Stimulated activated CD4-positive, alpha-beta T cell treated with anti-CD3 and anti-CD28 coated beads, Interleukin-1b, Interleukin-23, amount 100 ng/mL, for 24 hours (primary cell): ENCODE measurements around the gene COL10A1.
"Not testable (repeated sequence)": the region's sequence is repeated elsewhere in the genome, so short reads cannot be mapped to it uniquely, and the experiment has no call there.

ENCODE experiments used
- DNase-seq, 4 experiments: peaks; one replicate each; pipeline ENCODE4 v3.0.0-alpha.2; 2020; ENCODE audit warnings: low read depth in 4 of 4, low spot score in 1 of 4

COL10A1 gene

DNA sequence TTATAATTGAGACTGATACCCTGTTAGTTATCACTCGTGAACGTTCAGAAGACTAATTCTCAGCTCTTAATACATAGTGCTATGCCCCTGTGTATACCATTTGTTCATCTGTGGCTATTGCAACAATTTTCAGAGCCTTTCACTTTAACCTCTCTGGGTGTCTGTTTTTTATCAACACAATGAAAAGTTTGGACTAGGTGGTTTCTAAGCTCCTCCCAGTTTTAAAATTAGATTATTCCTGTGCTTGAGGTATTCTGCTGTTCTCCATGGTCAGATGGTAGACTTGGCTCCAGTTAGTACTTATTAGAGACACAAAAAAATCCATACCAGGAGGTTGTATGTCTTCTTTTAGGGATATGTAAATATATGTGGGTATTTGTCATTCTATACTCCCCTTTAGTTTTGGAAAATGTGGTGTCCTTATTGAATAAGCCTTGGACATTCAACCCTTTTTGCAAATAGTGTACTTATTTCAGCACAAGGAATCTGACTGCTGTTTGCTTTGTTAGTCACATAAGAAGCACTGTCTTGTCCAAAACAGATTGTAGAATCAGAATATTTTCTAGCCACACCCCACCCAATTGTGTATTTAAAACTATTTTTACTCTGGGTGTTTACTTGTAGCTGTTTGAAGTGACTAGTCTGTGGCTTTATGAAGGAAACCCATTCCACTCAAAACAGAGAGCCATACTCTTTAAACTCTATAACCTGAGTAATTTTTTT is 2.0 kb upstream of the COL10A1 start:
- no peak for DNase-seq

GRCh38 chr6:116120430-116120829 is 5.5 kb downstream of the COL10A1 start:
- DNase-seq: no peak

DNA sequence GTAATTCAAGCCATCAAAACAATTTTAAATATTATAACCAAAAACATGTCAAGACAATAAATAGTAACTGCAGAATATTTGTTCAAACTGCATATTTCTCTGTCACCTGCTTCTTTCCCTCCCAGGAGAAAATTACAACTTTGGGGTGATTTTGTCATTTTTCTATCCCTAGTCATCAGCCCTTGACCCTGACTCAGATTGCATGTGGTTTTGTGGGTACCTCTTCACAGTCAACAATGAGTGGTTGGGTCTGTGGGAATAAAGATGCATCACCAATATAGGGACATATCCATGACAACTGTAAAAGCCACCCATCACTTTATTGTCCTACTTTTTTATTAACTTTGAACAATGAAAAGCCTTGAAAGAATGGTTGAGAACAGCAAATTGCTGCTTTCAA is 7.3 kb downstream of the COL10A1 start:
- DNase-seq: no peak

GRCh38 chr6:116115781-116116180 is 10.2 kb downstream of the COL10A1 start:
- no peak for DNase-seq

DNA sequence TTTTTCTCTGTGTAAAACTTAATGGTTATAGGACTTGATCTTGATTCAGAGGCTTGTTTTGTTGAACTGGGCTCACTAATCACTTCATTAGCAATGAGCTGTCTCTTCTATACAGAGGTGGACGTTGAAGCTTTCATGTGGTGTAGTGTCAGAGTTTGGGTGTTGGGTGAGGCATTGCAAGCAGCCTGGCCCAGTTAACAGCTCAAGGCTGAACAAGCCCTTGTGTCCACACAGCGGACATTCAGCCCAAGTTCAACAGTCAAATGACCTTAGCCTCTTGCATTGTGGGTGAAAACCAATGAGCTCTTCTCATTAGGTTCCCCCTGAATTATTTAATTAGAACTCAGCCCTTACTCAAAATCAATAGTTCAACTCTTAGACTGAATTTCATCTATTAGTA is 12.5 kb downstream of the COL10A1 start:
- DNase-seq: no peak

GRCh38 chr6:116111552-116112528 is 14.1 kb downstream of the COL10A1 start:
- DNase-seq: no peak

GRCh38 chr6:116108836-116109235 is 17.1 kb downstream of the COL10A1 start:
- no peak for DNase-seq

DNA sequence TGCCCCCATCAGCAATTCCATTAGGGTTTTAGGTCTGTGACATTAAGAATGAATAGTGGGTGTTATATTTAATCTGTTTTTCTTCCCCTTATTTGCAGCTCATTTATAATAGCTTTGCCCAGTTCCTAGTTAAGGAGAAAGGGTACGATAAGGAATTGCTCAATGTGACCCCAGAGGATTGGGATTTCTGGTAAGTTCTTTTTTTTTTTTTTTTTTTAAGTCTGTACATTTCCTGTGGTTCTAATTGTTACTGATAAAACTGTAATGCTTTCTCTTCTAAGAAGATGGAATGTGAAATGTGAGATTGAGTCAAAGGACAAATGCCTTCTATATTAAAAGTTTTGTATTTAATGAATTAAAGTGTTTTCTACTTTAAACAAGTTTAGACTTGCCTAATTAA is 19.8 kb downstream of the COL10A1 start:
- DNase-seq: no peak

- DNase-seq: no peak
Observed at GRCh38 chr6:116105247-116105646, 20.7 kb downstream of the COL10A1 start.

DNA sequence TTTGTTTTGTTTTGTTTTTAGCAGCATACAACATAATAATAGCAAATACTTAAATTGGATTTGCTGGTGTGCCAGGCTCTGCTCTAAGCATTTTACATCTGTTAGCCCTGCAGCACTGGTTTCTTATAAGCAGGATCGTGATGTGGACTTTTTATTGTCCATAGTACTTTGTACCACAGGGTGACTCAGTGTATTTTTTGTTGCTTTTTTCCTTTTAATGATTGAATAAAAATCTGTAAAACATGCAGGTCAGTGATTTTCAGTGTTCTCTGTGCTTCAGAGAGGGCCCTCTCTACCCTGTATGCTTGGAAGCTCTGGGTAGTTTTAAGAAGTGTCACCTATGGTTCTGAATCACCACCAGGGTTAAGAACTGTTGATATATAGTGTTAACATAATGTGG is 21.3 kb downstream of the COL10A1 start:
- DNase-seq: no peak

GRCh38 chr6:116102873-116103272 is 23.1 kb downstream of the COL10A1 start:
- DNase-seq: no peak

DNA sequence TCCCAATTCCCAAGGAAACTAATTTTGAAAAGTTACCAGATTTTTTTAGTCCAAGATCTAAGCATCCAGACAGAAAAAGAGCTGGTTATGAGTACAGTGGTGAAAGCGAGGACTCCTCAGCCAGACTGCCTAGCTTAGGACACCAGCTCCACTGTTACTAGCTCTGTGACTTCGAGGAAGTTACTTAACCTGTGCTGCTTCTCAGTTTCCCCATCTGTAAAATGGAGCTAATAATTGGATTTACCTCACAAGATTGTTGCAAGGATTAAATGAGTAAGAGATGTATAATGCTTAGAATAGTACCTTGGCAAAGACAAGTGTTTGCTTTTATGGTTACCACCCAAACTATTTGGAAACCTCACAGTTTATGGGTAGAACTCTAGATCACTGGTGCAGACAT is 24.1 kb downstream of the COL10A1 start:
- no peak for DNase-seq

DNA sequence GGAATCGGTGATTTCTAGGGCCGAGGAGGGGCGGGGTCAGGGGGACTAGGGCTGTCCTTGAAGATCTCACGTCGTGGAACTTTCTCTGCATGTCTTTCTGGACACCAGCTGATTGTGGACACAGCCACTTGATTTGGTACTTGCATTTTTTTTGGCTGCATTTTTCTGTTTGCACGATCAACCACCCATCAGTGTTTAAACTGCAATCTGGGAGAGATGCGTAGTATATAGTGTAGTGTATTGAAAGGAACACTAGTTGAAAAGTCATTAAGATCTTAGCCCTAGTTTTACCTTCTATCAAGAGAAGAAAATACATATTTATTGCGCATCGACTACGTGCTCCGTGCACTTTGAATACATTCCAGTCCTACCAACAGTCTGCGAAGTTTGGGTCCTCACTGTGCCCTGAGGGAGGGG is 24.6 kb downstream of the COL10A1 start:
- DNase-seq: peak in 1 of 4 experiments; percentile 75

DNA sequence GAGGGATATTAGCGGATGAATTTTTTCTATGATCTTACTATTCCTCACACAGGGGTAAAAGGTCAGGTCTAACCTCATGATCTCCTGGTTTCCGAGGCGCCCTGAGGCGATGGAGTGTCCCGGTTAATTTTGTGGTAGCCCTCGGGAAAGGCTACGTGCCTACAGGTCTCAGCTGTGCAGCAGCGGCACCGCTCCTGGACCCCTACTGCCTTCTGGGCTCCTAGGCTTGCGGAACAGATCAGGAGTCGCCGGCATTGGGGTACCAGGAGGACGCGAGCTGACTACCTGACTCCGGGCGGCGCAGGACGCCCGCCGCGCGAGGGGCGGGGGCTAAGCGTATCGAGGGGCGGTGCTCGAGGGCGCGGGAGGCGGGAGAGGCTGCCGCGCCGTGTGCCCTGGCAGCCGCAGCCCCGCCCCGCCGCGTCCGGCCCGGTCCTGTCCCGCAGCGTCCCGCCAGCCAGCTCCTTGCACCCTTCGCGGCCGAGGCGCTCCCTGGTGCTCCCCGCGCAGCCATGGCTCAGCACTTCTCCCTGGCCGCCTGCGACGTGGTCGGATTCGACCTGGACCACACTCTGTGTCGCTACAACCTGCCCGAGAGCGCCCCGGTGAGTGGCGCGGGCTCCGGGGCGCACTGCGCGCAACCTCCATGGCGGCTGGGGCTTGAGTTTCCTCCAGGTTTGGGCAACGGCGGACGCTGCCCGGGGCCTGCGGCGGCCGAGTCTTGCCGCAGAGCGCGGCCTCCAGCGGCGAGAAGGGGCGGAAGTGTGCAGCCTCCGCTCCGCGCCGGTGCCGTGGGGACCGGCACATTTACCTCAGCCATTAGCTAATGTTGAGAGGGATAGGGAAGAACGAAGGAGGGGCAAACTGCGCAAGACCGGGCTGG is 25.3 kb downstream of the COL10A1 start, which contains the start of gene NT5DC1:
Gene NT5DC1 (plus strand): TSS at position 435 of the 883 bp plus-strand sequence. CDS start 78 bp downstream, at position 513.
- DNase-seq: peak; percentile 62 to 82 (median 71)

- DNase-seq: no peak
Observed at GRCh38 chr6:116099036-116099435, 26.9 kb downstream of the COL10A1 start.

- no peak for DNase-seq
Observed at GRCh38 chr6:116096979-116097816, 28.7 kb downstream of the COL10A1 start.

DNA sequence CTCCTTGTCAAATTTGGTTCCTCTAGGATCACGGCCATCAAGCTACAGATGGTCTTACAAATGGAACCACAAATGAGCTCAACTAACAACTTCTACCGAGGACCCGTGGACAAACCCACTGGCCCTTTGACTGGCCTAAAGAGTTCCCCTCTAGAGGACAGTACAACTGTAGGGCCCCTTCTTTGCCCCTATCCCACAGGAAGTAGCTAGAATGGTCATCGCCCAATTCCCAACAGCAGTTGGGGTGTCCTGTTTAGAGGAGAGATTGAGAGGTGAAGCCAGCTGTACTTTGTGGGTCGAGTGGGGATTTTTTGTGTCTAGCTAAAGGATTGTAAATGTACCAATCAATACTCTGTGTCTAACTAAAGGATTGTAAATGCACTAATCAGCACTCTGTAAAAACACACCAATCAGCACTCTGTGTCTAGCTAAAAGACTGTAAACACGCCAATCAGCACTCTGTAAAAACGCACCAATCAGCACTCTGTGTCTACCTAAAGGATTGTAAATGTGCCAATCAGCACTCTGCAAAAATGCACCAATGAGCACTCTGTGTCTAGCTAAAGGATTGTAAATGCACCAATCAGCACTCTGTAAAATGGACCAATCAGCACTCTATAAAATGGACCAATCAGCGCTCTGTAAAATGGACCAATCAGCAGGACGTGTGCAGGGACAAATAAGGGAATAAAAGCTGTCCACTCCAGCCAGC is 29.7 kb downstream of the COL10A1 start:
- DNase-seq: not testable (repeated sequence)

DNA sequence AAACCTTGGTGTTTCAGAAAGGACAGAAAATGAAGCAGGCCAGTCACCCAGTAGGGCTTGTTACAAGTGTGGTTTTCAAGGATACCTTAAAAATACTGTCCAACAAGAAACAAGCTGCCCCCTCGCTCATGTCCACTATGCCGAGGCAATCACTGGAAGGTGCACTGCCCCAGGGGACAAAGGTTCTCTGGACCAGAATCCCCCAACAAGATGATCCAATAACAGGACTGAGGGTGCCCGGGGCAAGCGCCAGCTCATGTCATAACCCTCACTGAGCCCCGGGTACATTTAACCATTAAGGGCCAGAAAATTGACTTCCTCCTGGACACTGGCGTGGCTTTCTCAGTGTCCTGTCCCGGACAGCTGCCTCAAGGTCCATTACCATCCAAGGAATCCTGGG is 31.9 kb downstream of the COL10A1 start:
- no peak for DNase-seq

GRCh38 chr6:116090251-116090650 is 35.7 kb downstream of the COL10A1 start:
- DNase-seq: no peak
